Aorta (tissue), 5 donors: ENCODE results near the gene AZIN2. TPM values are rescaled to one million over a fixed set of nuclear protein-coding genes. Genes with fewer than 3 reads are reported as not detected.
A peak's percentile ranks its signal among the peaks of the same experiment; 100 is the strongest.
"Not testable (repeated sequence)": the region's sequence is repeated elsewhere in the genome, so short reads cannot be mapped to it uniquely, and the experiment has no call there.

Experiments
- ATAC-seq: fragments of 200-7000 bp; cut with Tn5 transposase; one replicate; pipeline ENCODE4 v1.9.1; 2022; ENCODE audit warnings: moderate library complexity; ENCODE audit not compliant: low FRiP score
- DNase-seq, 2 donors: peaks; one replicate each; pipeline ENCODE4 v3.0.0-alpha.2; 2020
- H3K27ac ChIP-seq, 2 donors: one replicate each; pipeline ENCODE4 v1.5.1; 2013; ENCODE audit warnings: low read length in 2 of 2, mild to moderate bottlenecking in 2 of 2, moderate library complexity in 2 of 2, control low read depth in 1 of 2, inconsistent platforms in 1 of 2, low read depth in 1 of 2
- H3K27me3 ChIP-seq, 2 donors: one replicate each; pipeline ENCODE4 v1.6.1; 2013; ENCODE audit warnings: control low read depth in 1 of 2, low read length in 1 of 2, mild to moderate bottlenecking in 1 of 2, moderate library complexity in 1 of 2; ENCODE audit not compliant: insufficient read depth in 2 of 2, control insufficient read depth in 1 of 2
- H3K36me3 ChIP-seq, 2 donors: one replicate each; pipeline ENCODE4 v1.6.1; 2013; ENCODE audit warnings: control low read depth in 1 of 2, low read length in 1 of 2, mild to moderate bottlenecking in 1 of 2; ENCODE audit not compliant: insufficient read depth in 2 of 2, control insufficient read depth in 1 of 2
- H3K4me1 ChIP-seq, 2 donors: one replicate each; pipeline ENCODE4 v1.6.1; 2013; ENCODE audit warnings: low read length in 2 of 2, control low read depth in 1 of 2, mild to moderate bottlenecking in 1 of 2, moderate library complexity in 1 of 2; ENCODE audit not compliant: insufficient read depth in 2 of 2, control insufficient read depth in 1 of 2
- H3K4me3 ChIP-seq, 2 donors: one replicate each; pipeline ENCODE4 v1.5.1; 2013; ENCODE audit warnings: low read length in 2 of 2, control low read depth in 1 of 2, mild to moderate bottlenecking in 1 of 2
- H3K9me3 ChIP-seq: one replicate; pipeline ENCODE4 v1.6.1; 2013; ENCODE audit warnings: mild to moderate bottlenecking, low read length; ENCODE audit not compliant: control insufficient read depth
- WGBS, 2 donors: extraction: QIAGEN DNeasy Blood & Tissue Kit; methylation state at CpG; one replicate each; pipeline ENCODE4 v1.1.7; 2013; 5-methylcytosine and 5-hydroxymethylcytosine counted together
- intact Hi-C, 2 donors: fragments of 100-400 bp; cut with DNase I; formaldehyde crosslinking; loops; one replicate each; pipeline versions ENCODE4 v1.14.2 to v1.15.0; 2022
- polyA plus RNA-seq, 2 donors: library from polyadenylated mRNA; stranded (reverse); fragments of 200-250 nt; gene quantifications; one replicate each; pipeline ENCODE4 v1.2.3, GENCODE V29; 2013
- total RNA-seq, 2 donors: library from RNA; stranded (reverse); fragmentation: NEBNext Ultra II Directional; extraction: Animal tissue kit (Norgen Biotek cat#: 25700); gene quantifications; one replicate each; pipeline ENCODE4 v1.2.1, GENCODE V29; 2021
- donor health status: healthy with polysubstance abuse.
- donor health status: Bipolar disorder and iron deficiency.
- donor health status: DM: no; HTN: no; CAD: no.
- donor health status: DM: no; HTN: no; CAD: no.
- donor health status: DM: yes; HTN: yes; CAD: no.

The AZIN2 gene
- total and polyA plus RNA-seq, 4 donors: 1.5 to 14.4 (median 3.2) TPM

GRCh38 chr1:33050221-33051076 lies 30.5 kb upstream of the AZIN2 start:
- H3K9me3 ChIP-seq: no peaks in the 10 kb centered on the region
- no peak for DNase-seq
- no peak for ATAC-seq
- no peak overlapping the region for H3K4me3 ChIP-seq
- no peaks in the 10 kb centered on the region for H3K27me3 ChIP-seq
- WGBS, 2 donors: 85% methylated on average over 11 to 17 of the region's 17 CpGs
- H3K27ac ChIP-seq: no peak overlapping the region
- H3K4me1 ChIP-seq: no peaks in the 10 kb centered on the region
- H3K36me3 ChIP-seq: no peaks in the 10 kb centered on the region
- intact Hi-C loops: no loop called here

- DNase-seq (peak; percentile 78 to 82), ATAC-seq (peak; percentile 93)
- H3K4me1 ChIP-seq: no peaks in the 10 kb centered on the region
- no peak overlapping the region for H3K27ac ChIP-seq
- H3K9me3 ChIP-seq: no peaks in the 10 kb centered on the region
- H3K36me3 ChIP-seq: no peaks in the 10 kb centered on the region
- intact Hi-C loops: loop anchor here (2.0 kb wide), 1 partner anchor 123 kb away; no protein-coding TSS in a partner anchor
- no peaks in the 10 kb centered on the region for H3K27me3 ChIP-seq
- no peak overlapping the region for H3K4me3 ChIP-seq
- 44% methylated on average over 12 of the region's 12 CpGs for WGBS, 2 donors
Observed at GRCh38 chr1:33055210-33056008, 25.5 kb upstream of the AZIN2 start.

- ATAC-seq (no peak), DNase-seq (no peak)
- no peaks in the 10 kb centered on the region for H3K36me3 ChIP-seq
- 93 to 97% methylated on average over 3 of the region's 3 CpGs for WGBS, 2 donors
- H3K27me3 ChIP-seq: no peaks in the 10 kb centered on the region
- H3K27ac ChIP-seq: no peak overlapping the region
- no peaks in the 10 kb centered on the region for H3K4me1 ChIP-seq
- no peaks in the 10 kb centered on the region for H3K9me3 ChIP-seq
- intact Hi-C loops: loop anchor here in 1 of 2 donors (2.0 kb wide), 1 partner anchor 124 kb away; no protein-coding TSS in a partner anchor
- H3K4me3 ChIP-seq: no peak overlapping the region
Observed at GRCh38 chr1:33056426-33056825, 24.5 kb upstream of the AZIN2 start.

- no peak overlapping the region for H3K27ac ChIP-seq
- no peaks in the 10 kb centered on the region for H3K9me3 ChIP-seq
- 89 to 98% methylated on average over 2 of the region's 2 CpGs for WGBS, 2 donors
- ATAC-seq (no peak), DNase-seq (no peak)
- H3K4me1 ChIP-seq: no peaks in the 10 kb centered on the region
- no peaks in the 10 kb centered on the region for H3K27me3 ChIP-seq
- no peak overlapping the region for H3K4me3 ChIP-seq
- intact Hi-C loops: loop anchor here in 1 of 2 donors (2.0 kb wide), 1 partner anchor 124 kb away; no protein-coding TSS in a partner anchor
- H3K36me3 ChIP-seq: no peaks in the 10 kb centered on the region
Observed at GRCh38 chr1:33057095-33057494, 23.9 kb upstream of the AZIN2 start.

GRCh38 chr1:33060579-33061083 lies 20.3 kb upstream of the AZIN2 start:
- peak; percentile 88 for ATAC-seq
- peak in 1 of 2 donors; percentile 87 for DNase-seq
- WGBS, 2 donors: 2 to 3% methylated on average over 2 of the region's 2 CpGs
- Histone ChIP-seq H3K9me3 (peaks cover 5% of the 10 kb centered on the region), H3K27me3 (no peaks in the 10 kb centered on the region), H3K27ac (no peak overlapping the region), H3K4me3 (no peak overlapping the region), H3K4me1 (no peaks in the 10 kb centered on the region), H3K36me3 (no peaks in the 10 kb centered on the region)
- intact Hi-C loops: no loop called here

GRCh38 chr1:33061834-33062233 lies 19.1 kb upstream of the AZIN2 start:
- no peaks in the 10 kb centered on the region for H3K27me3 ChIP-seq
- no peaks in the 10 kb centered on the region for H3K4me1 ChIP-seq
- no peak overlapping the region for H3K27ac ChIP-seq
- no peak for DNase-seq
- ATAC-seq: no peak
- H3K9me3 ChIP-seq: peaks cover 6% of the 10 kb centered on the region
- H3K4me3 ChIP-seq: no peak overlapping the region
- H3K36me3 ChIP-seq: no peaks in the 10 kb centered on the region
- intact Hi-C loops: no loop called here

GRCh38 chr1:33064284-33064683 lies 16.7 kb upstream of the AZIN2 start:
- H3K4me1 ChIP-seq, H3K4me3 ChIP-seq, H3K27ac ChIP-seq, H3K9me3 ChIP-seq, ATAC-seq, H3K36me3 ChIP-seq, H3K27me3 ChIP-seq, intact Hi-C loops, DNase-seq: not testable (repeated sequence)
- 88 to 91% methylated on average over 9 of the region's 9 CpGs for WGBS, 2 donors

- no peak overlapping the region for H3K4me3 ChIP-seq
- H3K9me3 ChIP-seq: peaks cover 6% of the 10 kb centered on the region
- H3K36me3 ChIP-seq: no peaks in the 10 kb centered on the region
- intact Hi-C loops: no loop called here
- H3K27ac ChIP-seq: no peak overlapping the region
- WGBS, 2 donors: 85 to 89% methylated on average over 10 of the region's 10 CpGs
- DNase-seq (no peak), ATAC-seq (no peak)
- no peaks in the 10 kb centered on the region for H3K27me3 ChIP-seq
- no peaks in the 10 kb centered on the region for H3K4me1 ChIP-seq
Observed at GRCh38 chr1:33065301-33065700, 15.7 kb upstream of the AZIN2 start.
